MM.1S (cell line): ENCODE measurements around the gene STEAP4.

Experiments used
- DNase-seq: peaks from one replicate; pipeline ENCODE4 v3.0.0-alpha.2; 2015
- H2AFZ ChIP-seq: fragments of 300-600 bp; sonication (generic); 2 replicates; pipeline ENCODE4 v1.6.0; 2016; ENCODE audit warnings: antibody characterized with exemption, low read length
- H3F3A ChIP-seq: fragments of 300-600 bp; sonication (generic); 2 replicates; pipeline ENCODE4 v1.6.1; 2016; ENCODE audit warnings: mild to moderate bottlenecking, antibody characterized with exemption, low read length, moderate library complexity, mixed read lengths; ENCODE audit not compliant: insufficient read depth
- H3K27ac ChIP-seq: fragments of 300-600 bp; sonication (generic); 2 replicates; pipeline ENCODE4 v1.5.1; 2016; ENCODE audit warnings: mild to moderate bottlenecking, low read length
- H3K27me3 ChIP-seq: fragments of 300-600 bp; sonication (generic); replicated peaks from 2 replicates; pipeline ENCODE4 v1.6.0; 2016; ENCODE audit warnings: low read length; ENCODE audit not compliant: insufficient read depth
- H3K36me3 ChIP-seq: fragments of 300-600 bp; sonication (generic); replicated peaks from 2 replicates; pipeline ENCODE4 v1.6.1; 2016; ENCODE audit warnings: mild to moderate bottlenecking, low read length, mixed read lengths; ENCODE audit not compliant: insufficient read depth
- H3K4me1 ChIP-seq: fragments of 300-600 bp; sonication (generic); 2 replicates; pipeline ENCODE4 v1.6.1; 2016; ENCODE audit warnings: low read length, mixed read lengths
- H3K4me2 ChIP-seq: fragments of 300-600 bp; sonication (generic); 2 replicates; pipeline ENCODE4 v1.6.0; 2016; ENCODE audit warnings: low read depth, low read length
- H3K4me3 ChIP-seq: fragments of 300-600 bp; sonication (generic); 2 replicates; pipeline ENCODE4 v1.5.1; 2016; ENCODE audit warnings: low read length, mixed read lengths
- H3K79me2 ChIP-seq: fragments of 300-600 bp; sonication (generic); 2 replicates; pipeline ENCODE4 v1.6.1; 2016; ENCODE audit warnings: mixed run types, low read length, mixed read lengths
- H3K9ac ChIP-seq: fragments of 300-600 bp; sonication (generic); 2 replicates; pipeline ENCODE4 v1.6.1; 2016; ENCODE audit warnings: low read length, mixed read lengths
- H3K9me2 ChIP-seq: fragments of 300-600 bp; sonication (generic); replicated peaks from 2 replicates; pipeline ENCODE4 v1.6.1; 2016; ENCODE audit warnings: mild to moderate bottlenecking, low read length, mixed read lengths; ENCODE audit not compliant: insufficient read depth
- H3K9me3 ChIP-seq: fragments of 300-600 bp; sonication (generic); replicated peaks from 2 replicates; pipeline ENCODE4 v1.6.1; 2016; ENCODE audit warnings: mild to moderate bottlenecking, low read length, mixed read lengths; ENCODE audit not compliant: insufficient read depth
- H4K20me1 ChIP-seq: fragments of 300-600 bp; sonication (generic); 2 replicates; pipeline ENCODE4 v1.6.1; 2016; ENCODE audit warnings: mild to moderate bottlenecking, low read length, moderate library complexity, mixed read lengths; ENCODE audit not compliant: insufficient read depth
- CTCF ChIP-seq: fragments of 300-600 bp; sonication (generic); IDR thresholded peaks from 2 replicates; pipeline ENCODE4 v1.5.1; 2016; ENCODE audit warnings: antibody characterized with exemption, low read length, mixed read lengths
- EZH2 ChIP-seq: fragments of 300-600 bp; sonication (generic); optimal IDR thresholded peaks from 2 replicates; pipeline ENCODE3; 2017; ENCODE audit warnings: low read depth, mild to moderate bottlenecking, antibody characterized with exemption, low read length, mixed read lengths
- EZH2phosphoT487 ChIP-seq: fragments of 300-600 bp; sonication (generic); IDR thresholded peaks from 2 replicates; pipeline ENCODE4 v1.6.1; 2018; ENCODE audit warnings: antibody characterized with exemption, low read length

Gene STEAP4

GRCh38 chr7:88309819-88310218, 3.1 kb upstream of the STEAP4 start:
- Histone ChIP-seq H3K4me2 (no peak overlapping the region), H3F3A (no peaks in the 10 kb centered on the region), H3K4me1 (no peaks in the 10 kb centered on the region), H3K79me2 (no peaks in the 10 kb centered on the region), H3K9ac (no peak overlapping the region), H2AFZ (no peak overlapping the region), H3K4me3 (no peak overlapping the region), H4K20me1 (no peaks in the 10 kb centered on the region), H3K36me3 (no peaks in the 10 kb centered on the region), H3K9me2 (no peaks in the 10 kb centered on the region), H3K27me3 (no peaks in the 10 kb centered on the region), H3K27ac (no peak overlapping the region), H3K9me3 (no peaks in the 10 kb centered on the region)
- TF ChIP-seq CTCF (no peak), EZH2 (no peak), EZH2phosphoT487 (no peak)
- no peak for DNase-seq

- no peaks in the 10 kb centered on the region for H3K27me3 ChIP-seq
Measured at GRCh38 chr7:88307823-88308222, 1.1 kb upstream of the STEAP4 start.

GRCh38 chr7:88307412-88307811, 718 bp upstream of the STEAP4 start:
- Histone ChIP-seq H3K4me1 (no peaks in the 10 kb centered on the region), H4K20me1 (no peaks in the 10 kb centered on the region), H3K79me2 (no peaks in the 10 kb centered on the region), H3K36me3 (no peaks in the 10 kb centered on the region), H3K9me3 (no peaks in the 10 kb centered on the region), H2AFZ (no peak overlapping the region), H3K4me3 (no peak overlapping the region), H3K9ac (no peak overlapping the region), H3K4me2 (no peak overlapping the region), H3K9me2 (no peaks in the 10 kb centered on the region), H3F3A (no peaks in the 10 kb centered on the region), H3K27ac (no peak overlapping the region), H3K27me3 (no peaks in the 10 kb centered on the region)
- TF ChIP-seq CTCF, result no peak
- no peak for TF ChIP-seq EZH2
- TF ChIP-seq EZH2phosphoT487, result no peak
- DNase-seq, result no peak

More at GRCh38 chr7:88307823-88308222, 1.1 kb upstream of the STEAP4 start:
- TF ChIP-seq EZH2phosphoT487, result no peak
- no peak for TF ChIP-seq CTCF
- TF ChIP-seq EZH2, result no peak
- no peaks in the 10 kb centered on the region for H3K4me1 ChIP-seq
- H3K79me2 ChIP-seq, result no peaks in the 10 kb centered on the region
- H3K4me3 ChIP-seq, result no peak overlapping the region
- no peak overlapping the region for H3K9ac ChIP-seq
- no peak overlapping the region for H3K27ac ChIP-seq
- no peak overlapping the region for H2AFZ ChIP-seq
- H3K9me3 ChIP-seq, result no peaks in the 10 kb centered on the region
- no peaks in the 10 kb centered on the region for H3K36me3 ChIP-seq
- no peak for DNase-seq
- H3K9me2 ChIP-seq, result no peaks in the 10 kb centered on the region
- H4K20me1 ChIP-seq, result no peaks in the 10 kb centered on the region
- H3F3A ChIP-seq, result no peaks in the 10 kb centered on the region
- no peak overlapping the region for H3K4me2 ChIP-seq
